Esophagus muscularis mucosa (tissue), 2 donors: ENCODE measurements around the gene LRRC73.

Experiments
- EP300 ChIP-seq: sonication (generic); formaldehyde crosslinking; IDR thresholded peaks from one replicate; pipeline ENCODE4 v1.6.1; 2017; ENCODE audit warnings: antibody characterized with exemption
- POLR2A ChIP-seq: fragments of 450-650 bp; IDR thresholded peaks from one replicate; pipeline ENCODE4 v1.6.1; 2017; ENCODE audit warnings: antibody characterized with exemption, moderate library complexity, mild to moderate bottlenecking, low read depth

GRCh38 chr6:43494321-43494720 lies 15.8 kb downstream of the LRRC73 start:
- TF ChIP-seq EP300 (no peak), POLR2A (no peak)
